SK-N-DZ (cell line): Measurements from ENCODE around the gene TMEM165.

Source experiments
- DNase-seq: peaks from one replicate; pipeline ENCODE4 v3.0.0-alpha.2; 2015; ENCODE audit warnings: low spot score
- small RNA-seq, 2 experiments: library from RNA; depleted of rRNA; stranded (forward); fragments of <200 nt; gene quantifications; one replicate each; pipeline ENCODE3, GENCODE V24; 2014

The TMEM165 gene

GRCh38 chr4:55450566-55450965 lies 54.8 kb downstream of the TMEM165 start:
- no peak for DNase-seq

- no peak for DNase-seq
Measured at GRCh38 chr4:55458164-55458563, 62.4 kb downstream of the TMEM165 start.

DNA sequence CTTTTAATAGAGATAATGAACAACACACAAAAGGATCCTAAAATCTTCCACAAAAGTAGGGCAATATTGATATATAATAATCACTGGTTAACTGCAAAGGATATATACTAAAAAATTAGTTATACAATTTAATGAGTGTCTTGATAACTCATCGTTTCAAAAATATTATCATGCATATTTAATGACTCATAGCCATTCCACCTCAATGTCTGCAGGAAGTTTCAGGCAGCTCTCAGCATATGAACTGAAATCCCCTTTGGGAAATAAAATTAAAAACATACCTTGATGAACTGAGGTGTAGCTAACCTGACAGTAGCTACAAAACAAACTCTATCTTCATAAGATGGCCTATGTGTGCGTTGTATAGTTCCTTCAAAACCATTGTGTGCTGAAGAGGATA lies 62.9 kb downstream of the TMEM165 start:
- DNase-seq, result no peak

DNA sequence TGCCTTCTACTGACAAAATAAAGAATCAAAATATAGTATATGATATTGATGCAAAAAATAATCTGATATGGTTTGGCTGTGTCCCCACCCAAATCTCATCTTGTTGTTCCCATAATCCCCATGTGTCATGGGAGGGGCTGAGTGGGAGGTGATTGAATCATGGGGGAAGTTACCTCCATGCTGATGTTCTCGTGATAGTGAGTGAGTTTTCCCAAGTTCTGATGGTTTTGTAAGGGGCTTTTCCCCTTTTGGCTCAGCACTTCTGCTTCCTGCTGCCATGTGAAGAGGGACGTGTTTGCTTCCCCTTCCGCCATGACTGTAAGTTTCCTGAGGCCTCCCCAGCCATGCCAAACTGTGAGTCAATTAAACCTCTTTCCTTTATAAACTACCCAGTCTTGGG lies 70.2 kb downstream of the TMEM165 start:
- DNase-seq, result no peak

DNA sequence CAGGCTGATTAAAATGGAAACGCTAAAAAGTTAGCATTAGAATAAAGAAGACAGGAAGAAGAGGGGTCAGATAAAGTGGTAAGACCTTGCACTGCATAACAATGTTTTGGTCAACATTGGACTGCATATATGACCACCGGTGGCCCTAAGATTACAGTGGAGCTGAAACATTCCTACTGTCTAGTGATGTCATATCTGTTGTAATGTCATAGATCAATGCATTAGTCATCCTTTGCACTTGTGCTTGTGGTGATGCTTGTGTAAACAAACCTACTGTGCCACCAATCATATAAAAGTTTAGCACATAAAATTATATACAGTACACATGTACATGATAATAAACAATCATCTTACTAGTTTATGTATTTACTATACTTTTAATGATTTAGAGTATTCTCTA lies 73.0 kb downstream of the TMEM165 start:
- DNase-seq, result no peak

GRCh38 chr4:55469979-55470378 lies 74.2 kb downstream of the TMEM165 start:
- no peak for DNase-seq

Small RNA genes within 50 kb of the gene (small RNA-seq; reads per million reads assigned to genes)
- 0 reads per million in 2 experiments for gene RF00019
